CD4-positive, alpha-beta T cell treated with Interleukin-15 for 1 hour (primary cell): Measurements from ENCODE around the gene FAF1.

Experiments
- DNase-seq: peaks from one replicate; pipeline ENCODE4 v3.0.0-alpha.2; 2020

Gene FAF1

GRCh38 chr1:50684185-50684584, 275.9 kb downstream of the FAF1 start:
- DNase-seq = no peak

DNA sequence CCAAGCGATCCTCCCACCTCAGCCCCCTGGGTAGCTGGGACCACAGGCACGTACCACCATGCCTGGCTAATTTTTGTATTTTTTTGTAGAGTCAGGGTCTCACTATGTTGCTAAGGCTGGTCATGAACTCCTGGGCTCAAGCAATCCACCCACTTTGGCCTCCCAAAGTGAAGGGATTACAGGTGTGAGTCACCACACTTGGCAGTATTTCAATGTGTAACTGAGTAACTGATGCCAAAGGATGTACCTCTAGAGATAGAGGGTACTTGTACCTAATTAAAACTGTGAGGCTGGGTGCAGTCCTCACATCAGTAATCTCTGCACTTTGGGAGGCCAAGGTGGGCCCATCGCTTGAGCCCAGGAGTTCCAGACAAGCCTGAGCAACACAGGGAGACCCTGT, 278.1 kb downstream of the FAF1 start:
- DNase-seq = no peak

GRCh38 chr1:50667710-50668356, 292.2 kb downstream of the FAF1 start:
- DNase-seq = no peak

DNA sequence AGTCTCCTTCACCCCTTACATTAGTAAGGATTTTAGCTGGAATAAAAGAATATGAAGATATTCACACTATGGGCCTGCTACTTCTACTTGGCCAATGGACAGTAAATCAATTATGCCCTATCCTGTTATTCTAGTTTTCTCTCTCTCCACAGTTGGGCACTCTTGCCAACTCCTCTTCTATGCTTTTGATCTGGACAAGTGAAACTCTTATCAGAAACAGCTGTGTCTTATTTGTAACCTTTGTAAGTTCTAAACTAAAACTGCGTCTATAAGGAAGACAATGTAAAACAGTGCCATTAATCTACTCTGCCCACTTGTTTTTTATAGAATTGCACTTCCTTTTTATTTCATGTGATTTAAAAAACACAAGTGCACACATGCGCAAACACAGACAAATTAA, 292.8 kb downstream of the FAF1 start:
- no peak for DNase-seq

DNA sequence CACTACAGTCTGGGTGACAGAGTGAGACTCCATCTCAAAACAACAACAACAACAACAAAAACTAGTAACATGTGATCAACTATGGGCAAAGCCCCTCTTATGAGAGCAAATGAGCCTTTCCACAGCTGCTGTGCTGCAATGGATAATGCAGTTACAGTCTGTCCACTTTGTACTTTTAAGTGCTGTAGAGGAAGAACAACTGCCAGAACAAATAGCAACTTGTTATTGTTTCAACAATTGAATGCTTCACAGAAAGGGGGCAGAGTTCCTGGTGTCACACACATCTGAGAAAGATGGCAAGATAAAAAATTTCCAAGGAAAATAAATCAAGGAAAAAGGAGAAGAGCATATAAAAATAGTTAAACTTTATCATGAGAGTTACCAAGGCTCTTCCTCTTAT, 293.2 kb downstream of the FAF1 start:
- DNase-seq = no peak

- no peak for DNase-seq
These were observed 294.7 kb downstream of the FAF1 start for GRCh38 chr1:50665413-50665812.

DNA sequence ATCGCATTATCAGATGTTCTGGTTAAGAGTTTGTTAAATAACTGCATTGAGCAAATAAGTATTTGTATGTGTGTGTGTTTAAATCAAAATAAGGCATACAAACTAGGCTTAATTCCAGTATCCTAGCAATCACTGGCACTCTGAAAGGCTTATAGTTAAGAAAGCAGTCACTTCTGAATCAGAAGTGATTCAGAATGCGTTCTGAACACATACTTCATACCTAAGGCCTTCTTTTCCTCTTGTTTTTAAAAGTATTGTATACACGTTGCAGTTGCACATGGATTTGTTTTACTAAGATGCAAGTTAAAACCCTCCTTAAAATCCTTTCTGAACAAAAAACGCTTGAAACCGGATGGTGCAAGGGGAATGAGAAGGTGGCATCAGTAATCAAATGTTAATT, 298.4 kb downstream of the FAF1 start:
- no peak for DNase-seq

GRCh38 chr1:50659107-50659662, 300.9 kb downstream of the FAF1 start:
- DNase-seq = no peak

GRCh38 chr1:50658459-50659076, 301.5 kb downstream of the FAF1 start:
- no peak for DNase-seq

GRCh38 chr1:50656931-50657330, 303.1 kb downstream of the FAF1 start:
- no peak for DNase-seq

GRCh38 chr1:50651476-50652263, 308.4 kb downstream of the FAF1 start:
- DNase-seq = no peak

- DNase-seq = no peak
These were observed 313.5 kb downstream of the FAF1 start for GRCh38 chr1:50646526-50646925.

GRCh38 chr1:50645139-50645538, 314.9 kb downstream of the FAF1 start:
- no peak for DNase-seq

- no peak for DNase-seq
These were observed 315.5 kb downstream of the FAF1 start for GRCh38 chr1:50644447-50645105.

DNA sequence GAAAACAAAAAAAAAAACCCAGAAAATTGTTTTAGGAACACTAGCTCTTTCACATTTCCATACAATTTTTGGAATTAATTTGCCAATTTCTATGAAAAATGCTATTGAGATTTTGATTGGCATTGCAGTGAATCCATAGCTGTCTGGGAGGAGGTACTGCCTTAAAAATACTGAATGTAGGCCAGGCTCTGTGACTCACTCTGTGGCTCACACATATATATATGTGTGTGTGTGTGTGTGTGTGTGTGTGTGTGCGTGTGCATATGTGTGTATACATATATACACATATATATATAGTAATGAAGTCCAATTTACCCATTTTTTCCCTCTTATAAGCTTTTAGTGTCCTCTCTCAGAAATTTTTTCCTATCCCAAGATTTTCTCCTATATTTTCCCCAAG, 322.6 kb downstream of the FAF1 start:
- no peak for DNase-seq

DNA sequence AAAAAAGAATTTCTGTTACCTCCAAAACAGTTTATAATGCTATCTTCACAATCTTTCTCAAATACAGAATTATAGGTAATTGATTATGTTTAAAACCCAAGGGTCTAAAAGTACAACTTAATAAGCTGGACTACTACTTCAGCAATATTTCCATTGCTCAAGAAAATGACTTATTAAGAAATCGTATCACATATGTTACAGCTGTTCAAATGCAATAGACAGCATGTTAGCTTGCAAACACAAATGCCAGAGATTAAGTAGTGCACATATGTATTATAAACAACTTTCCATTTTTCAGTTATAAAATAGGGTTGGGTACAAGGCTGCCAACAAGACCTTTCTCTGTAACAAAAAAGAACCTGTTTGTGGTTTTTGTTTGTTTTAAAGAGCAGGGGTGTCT, 325.8 kb downstream of the FAF1 start:
- DNase-seq = no peak

DNA sequence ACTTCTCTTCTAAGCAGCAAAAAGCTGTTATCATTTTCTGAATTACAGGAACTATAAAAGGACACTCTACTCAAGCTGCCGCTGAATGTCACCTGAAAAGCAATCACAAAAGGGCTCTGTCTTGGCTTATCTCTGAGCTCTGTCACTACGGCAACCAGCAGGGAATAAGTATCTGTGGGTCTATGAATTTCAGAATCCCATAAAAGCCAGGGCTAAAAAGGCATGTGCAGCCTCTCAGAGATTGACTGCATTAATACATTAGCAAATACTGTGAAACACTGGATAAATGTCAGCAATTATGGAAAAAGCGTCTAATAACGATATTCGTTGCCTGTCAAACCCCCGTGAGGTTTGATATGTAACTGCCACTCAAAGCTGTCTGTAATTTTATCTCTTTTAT, 326.6 kb downstream of the FAF1 start:
- no peak for DNase-seq

GRCh38 chr1:50631161-50631560, 328.9 kb downstream of the FAF1 start:
- DNase-seq = no peak

GRCh38 chr1:50622259-50622658, 337.8 kb downstream of the FAF1 start:
- DNase-seq = no peak

GRCh38 chr1:50620680-50621329, 339.3 kb downstream of the FAF1 start:
- no peak for DNase-seq

DNA sequence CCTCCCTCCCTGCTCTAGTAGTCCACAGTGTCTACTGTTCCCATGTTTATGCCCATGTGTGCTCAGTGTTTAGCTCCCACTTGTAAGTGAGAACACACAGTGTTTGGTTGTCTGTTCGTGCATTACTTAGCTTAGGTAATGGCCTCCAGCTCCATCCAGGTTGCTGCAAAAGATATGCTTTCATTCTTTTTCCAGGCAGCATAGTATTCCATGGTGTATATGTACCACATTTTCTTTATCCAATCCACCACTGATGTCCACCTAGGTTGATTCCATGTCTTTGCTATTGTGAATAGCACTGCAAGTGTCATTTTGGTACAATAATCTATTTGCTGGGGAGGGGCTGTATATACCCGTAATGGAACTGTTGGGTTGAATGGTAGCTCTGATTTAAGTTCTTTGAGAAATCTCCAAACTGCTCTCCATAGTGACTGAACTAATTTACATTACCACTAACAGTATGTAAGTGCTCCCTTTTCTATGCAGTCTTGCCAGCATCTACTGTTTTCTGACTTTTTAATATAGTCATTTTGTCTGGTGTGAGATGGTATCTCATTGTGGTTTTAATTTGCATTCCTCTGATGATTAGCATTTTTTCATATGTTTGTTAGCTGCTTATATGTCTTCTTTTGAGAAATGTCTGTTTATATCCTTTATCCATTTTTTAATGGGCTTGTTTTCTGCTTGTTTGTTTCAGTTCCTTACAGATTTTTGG, 344.9 kb downstream of the FAF1 start:
- no peak for DNase-seq

DNA sequence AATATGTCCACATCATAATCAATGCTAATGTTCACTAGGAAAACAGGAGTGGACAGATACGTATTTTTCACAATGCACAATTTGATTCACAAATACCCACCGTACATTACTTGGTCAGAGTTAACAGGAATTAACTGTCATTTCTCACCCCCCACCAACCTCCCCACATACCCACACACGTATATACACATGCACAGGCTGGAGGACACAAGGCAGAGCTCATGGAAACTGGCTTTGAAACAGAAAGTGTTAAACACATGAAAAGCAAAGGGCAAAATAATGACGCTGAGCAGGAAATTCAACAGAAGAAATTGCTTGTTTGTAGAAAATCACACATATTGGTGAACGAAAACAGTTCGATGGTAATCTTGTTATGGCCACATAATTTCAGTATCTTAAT, 348.4 kb downstream of the FAF1 start:
- DNase-seq = no peak
